OCI-LY7 (cell line): ENCODE measurements around the gene CTTNBP2NL.

Source experiments
- EZH2phosphoT487 ChIP-seq: fragments of 200-600 bp; sonication (generic); IDR thresholded peaks from 2 replicates; pipeline ENCODE4 v1.6.1; 2018; ENCODE audit warnings: low read depth, borderline replicate concordance, mild to moderate bottlenecking, mixed run types, antibody characterized with exemption, low read length, moderate library complexity, mixed read lengths
- TF ChIP-seq, protein P1 (sequence below): fragments of 200-600 bp; sonication (generic); conservative IDR thresholded peaks from 2 replicates; pipeline ENCODE4 v1.5.1; 2014; ENCODE audit warnings: mild to moderate bottlenecking, antibody characterized with exemption, low read length, moderate library complexity, mixed read lengths

DNA sequence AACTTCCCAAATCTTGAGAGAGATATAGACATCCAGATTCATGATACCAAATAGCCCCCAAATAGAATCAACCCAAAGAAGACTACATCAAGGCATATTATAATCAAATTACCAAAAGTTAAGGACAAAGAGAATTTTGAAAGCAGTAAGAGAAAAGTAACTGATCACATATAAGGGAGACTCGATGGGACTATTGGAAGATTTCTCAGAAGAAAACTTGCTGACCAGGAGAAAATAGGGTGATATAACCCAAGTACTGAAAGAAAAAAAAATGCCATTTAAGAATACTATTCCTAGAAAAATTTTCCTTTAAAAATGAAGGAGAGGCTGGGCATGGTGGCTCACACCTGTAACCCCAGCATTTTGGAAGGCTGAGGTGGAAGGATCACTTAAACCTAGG, 82.3 kb downstream of the CTTNBP2NL start:
- TF ChIP-seq, protein P1, sequence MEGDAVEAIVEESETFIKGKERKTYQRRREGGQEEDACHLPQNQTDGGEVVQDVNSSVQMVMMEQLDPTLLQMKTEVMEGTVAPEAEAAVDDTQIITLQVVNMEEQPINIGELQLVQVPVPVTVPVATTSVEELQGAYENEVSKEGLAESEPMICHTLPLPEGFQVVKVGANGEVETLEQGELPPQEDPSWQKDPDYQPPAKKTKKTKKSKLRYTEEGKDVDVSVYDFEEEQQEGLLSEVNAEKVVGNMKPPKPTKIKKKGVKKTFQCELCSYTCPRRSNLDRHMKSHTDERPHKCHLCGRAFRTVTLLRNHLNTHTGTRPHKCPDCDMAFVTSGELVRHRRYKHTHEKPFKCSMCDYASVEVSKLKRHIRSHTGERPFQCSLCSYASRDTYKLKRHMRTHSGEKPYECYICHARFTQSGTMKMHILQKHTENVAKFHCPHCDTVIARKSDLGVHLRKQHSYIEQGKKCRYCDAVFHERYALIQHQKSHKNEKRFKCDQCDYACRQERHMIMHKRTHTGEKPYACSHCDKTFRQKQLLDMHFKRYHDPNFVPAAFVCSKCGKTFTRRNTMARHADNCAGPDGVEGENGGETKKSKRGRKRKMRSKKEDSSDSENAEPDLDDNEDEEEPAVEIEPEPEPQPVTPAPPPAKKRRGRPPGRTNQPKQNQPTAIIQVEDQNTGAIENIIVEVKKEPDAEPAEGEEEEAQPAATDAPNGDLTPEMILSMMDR = no peak
- no peak for TF ChIP-seq EZH2phosphoT487
